Retinal pigment epithelial cell (primary cell): Measurements from ENCODE around the gene DIAPH3.

ENCODE experiments used
- DNase-seq: peaks from one replicate; pipeline ENCODE4 v3.0.0-alpha.2; 2010; ENCODE audit warnings: low read depth
- H3K4me3 ChIP-seq: 2 replicates; pipeline ENCODE4 v1.5.1; 2011; ENCODE audit warnings: mild to moderate bottlenecking, low read length, control low read depth, moderate library complexity
- TF ChIP-seq, protein P1 (sequence below): conservative IDR thresholded peaks from 2 replicates; pipeline ENCODE4 v1.5.1; 2011; ENCODE audit warnings: low read depth, low read length, control low read depth, inconsistent platforms

The DIAPH3 gene

DNA sequence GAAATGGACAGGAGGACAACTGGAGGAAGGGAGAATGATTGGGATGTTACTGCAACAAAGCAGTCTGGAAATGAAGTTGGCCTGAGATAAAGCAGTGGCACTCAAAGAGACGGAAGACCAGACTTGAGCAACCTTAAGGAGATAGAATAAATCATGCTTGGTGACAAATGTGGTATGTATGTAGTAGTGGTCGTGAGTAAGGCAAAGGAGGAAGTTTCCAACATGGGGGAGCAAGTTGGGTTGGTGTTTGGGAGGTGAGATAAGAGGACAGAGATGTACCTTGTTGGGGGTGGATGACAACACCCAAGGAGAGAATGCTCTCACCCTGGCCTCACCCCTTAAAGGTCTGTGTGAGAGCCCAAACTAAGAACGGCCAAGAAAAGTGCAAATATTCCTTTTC, 420.5 kb downstream of the DIAPH3 start:
- TF ChIP-seq, protein P1, sequence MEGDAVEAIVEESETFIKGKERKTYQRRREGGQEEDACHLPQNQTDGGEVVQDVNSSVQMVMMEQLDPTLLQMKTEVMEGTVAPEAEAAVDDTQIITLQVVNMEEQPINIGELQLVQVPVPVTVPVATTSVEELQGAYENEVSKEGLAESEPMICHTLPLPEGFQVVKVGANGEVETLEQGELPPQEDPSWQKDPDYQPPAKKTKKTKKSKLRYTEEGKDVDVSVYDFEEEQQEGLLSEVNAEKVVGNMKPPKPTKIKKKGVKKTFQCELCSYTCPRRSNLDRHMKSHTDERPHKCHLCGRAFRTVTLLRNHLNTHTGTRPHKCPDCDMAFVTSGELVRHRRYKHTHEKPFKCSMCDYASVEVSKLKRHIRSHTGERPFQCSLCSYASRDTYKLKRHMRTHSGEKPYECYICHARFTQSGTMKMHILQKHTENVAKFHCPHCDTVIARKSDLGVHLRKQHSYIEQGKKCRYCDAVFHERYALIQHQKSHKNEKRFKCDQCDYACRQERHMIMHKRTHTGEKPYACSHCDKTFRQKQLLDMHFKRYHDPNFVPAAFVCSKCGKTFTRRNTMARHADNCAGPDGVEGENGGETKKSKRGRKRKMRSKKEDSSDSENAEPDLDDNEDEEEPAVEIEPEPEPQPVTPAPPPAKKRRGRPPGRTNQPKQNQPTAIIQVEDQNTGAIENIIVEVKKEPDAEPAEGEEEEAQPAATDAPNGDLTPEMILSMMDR, result no peak
- DNase-seq, result no peak
- H3K4me3 ChIP-seq, result no peak overlapping the region

DNA sequence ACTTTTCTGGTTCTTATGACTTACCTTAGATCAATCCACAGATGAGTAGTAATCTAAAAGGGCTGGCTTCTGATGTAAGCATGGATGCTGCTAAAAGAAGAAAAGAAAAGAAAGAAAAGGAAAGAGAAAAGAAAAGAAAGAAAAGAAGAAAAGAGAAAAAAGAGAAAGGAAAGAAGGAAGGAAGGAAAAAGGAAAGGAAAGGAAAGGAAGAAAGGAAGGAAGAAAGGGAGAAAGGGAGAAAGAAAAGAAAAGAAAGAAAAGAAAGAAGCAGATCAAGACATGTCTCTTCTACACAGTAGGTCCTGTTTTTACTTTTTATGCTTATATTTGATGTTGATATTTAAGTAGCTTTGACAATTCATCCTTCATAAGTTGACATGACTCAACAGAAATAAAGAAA, 421.3 kb downstream of the DIAPH3 start:
- H3K4me3 ChIP-seq, result no peak overlapping the region
- TF ChIP-seq, protein P1, result no peak
- DNase-seq, result no peak

DNA sequence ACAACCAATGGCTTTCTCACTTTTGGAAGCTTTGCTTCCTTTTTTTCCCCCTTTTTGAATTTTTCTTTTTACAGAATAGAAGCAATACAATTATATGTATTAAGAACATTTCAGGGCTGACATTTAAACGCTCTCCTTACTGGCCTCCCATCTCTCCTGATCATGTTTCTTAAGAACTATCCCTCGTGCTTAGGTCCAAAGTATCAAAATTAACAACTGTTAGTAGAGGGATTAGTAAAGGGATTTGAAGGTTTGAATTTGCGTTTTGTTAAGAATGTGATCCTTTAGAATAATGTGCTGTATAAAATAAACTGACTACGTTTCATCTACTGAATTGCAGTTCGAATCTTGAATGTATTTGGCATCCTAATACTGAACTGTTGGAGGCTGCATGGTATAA, 424.8 kb downstream of the DIAPH3 start:
- no peak for DNase-seq
- TF ChIP-seq, protein P1, result no peak
- H3K4me3 ChIP-seq, result no peak overlapping the region

DNA sequence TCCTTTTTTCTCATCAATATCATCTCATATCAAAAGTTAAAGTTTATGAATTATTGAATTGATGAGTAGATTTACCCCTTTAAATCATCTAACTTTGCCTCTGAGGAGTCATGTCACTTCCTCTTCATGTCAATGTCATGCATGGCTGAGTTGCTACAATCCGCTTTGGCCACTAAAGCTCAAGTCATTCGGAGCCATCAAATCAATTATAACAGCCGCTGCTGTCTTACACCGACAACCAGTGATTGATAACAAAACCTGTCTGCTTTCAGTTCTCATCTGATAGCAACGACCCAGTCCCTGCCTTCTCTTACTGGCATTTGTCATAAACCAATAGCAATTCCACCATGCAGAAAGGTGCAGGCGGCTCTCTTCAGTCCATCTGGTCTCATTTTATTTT, 429.3 kb downstream of the DIAPH3 start:
- DNase-seq, result no peak
- TF ChIP-seq, protein P1, result no peak
- no peak overlapping the region for H3K4me3 ChIP-seq

DNA sequence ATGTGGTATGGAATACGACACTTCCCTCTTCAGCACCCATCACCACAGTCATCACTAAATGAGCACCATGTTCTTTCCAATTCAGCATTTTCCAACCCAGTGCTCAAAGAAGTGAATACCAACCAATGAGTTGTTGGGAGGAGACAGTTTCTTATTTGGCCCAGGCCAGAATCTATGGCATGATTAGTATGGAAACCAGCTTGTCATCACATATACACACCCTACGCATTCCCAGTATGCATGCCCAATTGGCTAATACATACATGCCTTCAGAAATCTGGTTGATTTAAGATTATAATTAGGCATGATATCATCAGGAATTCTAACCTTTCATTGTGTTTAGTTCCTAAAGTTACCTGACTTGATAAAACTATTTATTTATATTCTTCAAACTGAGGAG, 430.0 kb downstream of the DIAPH3 start:
- DNase-seq, result no peak
- no peak overlapping the region for H3K4me3 ChIP-seq
- TF ChIP-seq, protein P1, result no peak

DNA sequence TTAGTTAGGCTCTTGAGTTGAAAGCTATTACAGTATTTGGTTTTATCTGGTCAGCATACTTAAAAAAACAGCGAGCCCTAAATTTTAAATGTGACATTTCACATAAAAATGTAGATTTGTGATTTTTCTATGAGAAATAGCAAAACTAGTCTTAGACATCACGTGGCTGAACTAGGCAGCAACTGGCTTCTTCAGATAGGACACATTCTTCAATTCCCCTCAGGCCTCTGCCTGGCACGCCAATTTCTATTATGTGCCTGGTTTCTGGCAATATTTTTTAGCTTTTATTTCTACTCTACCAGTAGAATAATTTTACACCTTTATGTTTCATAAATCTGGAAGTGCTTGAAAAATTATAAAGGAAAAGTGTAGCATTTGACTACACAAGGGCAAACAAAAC, 433.7 kb downstream of the DIAPH3 start:
- no peak for DNase-seq
- TF ChIP-seq, protein P1, result no peak
- no peak overlapping the region for H3K4me3 ChIP-seq

DNA sequence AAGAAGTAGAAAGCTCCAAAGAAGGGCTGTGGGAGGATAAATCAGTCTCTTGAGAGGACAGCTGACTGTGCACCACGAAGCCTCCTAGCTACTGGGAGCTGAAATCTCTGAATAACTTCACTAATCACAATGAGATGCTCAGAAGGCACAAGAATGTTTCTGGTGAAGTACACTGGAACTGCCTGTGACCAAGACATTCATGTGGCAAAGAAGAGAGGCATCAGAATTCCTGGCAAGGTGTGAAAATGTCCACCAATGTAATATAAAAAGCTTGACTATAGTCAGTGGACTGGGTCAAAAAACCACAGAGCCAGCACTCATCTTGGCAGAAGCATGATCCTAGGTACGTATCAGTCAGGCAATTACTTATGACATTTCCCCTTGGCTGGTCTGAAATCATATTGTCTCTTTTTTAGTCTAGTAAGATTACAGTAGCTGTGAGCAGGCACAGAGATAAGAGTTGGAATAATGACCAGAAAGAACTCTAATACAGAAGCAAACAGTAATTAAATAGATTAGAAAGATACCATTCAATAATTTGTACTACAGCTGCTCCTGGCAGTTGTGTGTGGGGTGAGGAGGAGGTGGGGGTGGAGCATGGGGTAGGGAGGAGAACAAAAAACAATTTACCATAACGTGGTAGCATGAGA, 434.7 kb downstream of the DIAPH3 start:
- no peak for DNase-seq
- TF ChIP-seq, protein P1, result no peak

More for the DNA sequence above, 434.7 kb downstream of the DIAPH3 start:
- H3K4me3 ChIP-seq, result no peak overlapping the region
